Common myeloid progenitor, CD34-positive (primary cell): ENCODE measurements around the gene CCDC106.

Source experiments
- CTCF ChIA-PET: fragments of 350-600 bp; sonication (Branson Sonifier 250); formaldehyde crosslinking; loops from one replicate; lab custom pipeline; 2021; ENCODE audit warnings: antibody characterized with exemption; lab: Charles Lee
- POLR2A ChIA-PET: fragments of 350-600 bp; sonication (Branson Sonifier 250); formaldehyde crosslinking; loops from one replicate; lab custom pipeline; 2021; ENCODE audit warnings: antibody characterized with exemption; lab: Charles Lee
- DNase-seq, 3 donors: peaks; one replicate each; pipeline versions ENCODE4 v3.0.0 to v3.0.0-alpha.2; 2013
- H3K27ac ChIP-seq, 2 experiments: 1 replicate in 1 of 2; 2 replicates in 1 of 2; pipeline ENCODE4 v1.7.0; 2013; ENCODE audit warnings: inconsistent platforms in 2 of 2, low read length in 2 of 2, mild to moderate bottlenecking in 2 of 2, low read depth in 1 of 2, moderate library complexity in 1 of 2; ENCODE audit not compliant: severe bottlenecking in 2 of 2, insufficient read depth in 1 of 2, poor library complexity in 1 of 2
- H3K27me3 ChIP-seq, 5 experiments: replicated peaks in 2 of 5; 1 replicate in 3 of 5; 2 replicates in 2 of 5; pipeline versions ENCODE4 v1.6.1 to v1.7.0; 2013; ENCODE audit warnings: low read length in 4 of 5, mild to moderate bottlenecking in 2 of 5, moderate library complexity in 2 of 5, inconsistent platforms in 1 of 5; ENCODE audit not compliant: insufficient read depth in 5 of 5, control insufficient read depth in 4 of 5
- H3K36me3 ChIP-seq, 4 experiments: 1 replicate in 2 of 4; 2 replicates in 2 of 4; pipeline versions ENCODE4 v1.6.1 to v1.7.0; 2013; ENCODE audit warnings: low read length in 3 of 4, control low read depth in 1 of 4, mild to moderate bottlenecking in 1 of 4; ENCODE audit not compliant: control insufficient read depth in 4 of 4, insufficient read depth in 4 of 4
- H3K4me1 ChIP-seq, 4 experiments: 1 replicate in 3 of 4; 2 replicates in 1 of 4; pipeline versions ENCODE4 v1.6.1 to v1.7.1; 2013; ENCODE audit warnings: low read length in 3 of 4, mild to moderate bottlenecking in 3 of 4, control low read depth in 1 of 4, inconsistent platforms in 1 of 4, moderate library complexity in 1 of 4; ENCODE audit not compliant: control insufficient read depth in 4 of 4, insufficient read depth in 4 of 4; ENCODE audit errors: control extremely low read depth in 1 of 4
- H3K4me3 ChIP-seq, 7 experiments: 1 replicate in 4 of 7; 2 replicates in 3 of 7; pipeline versions ENCODE4 v1.5.1 to v1.7.0; 2013; ENCODE audit warnings: mild to moderate bottlenecking in 7 of 7, low read length in 6 of 7, moderate library complexity in 6 of 7, inconsistent platforms in 2 of 7, low read depth in 2 of 7, control low read depth in 1 of 7; ENCODE audit not compliant: insufficient read depth in 4 of 7, control insufficient read depth in 1 of 7; ENCODE audit errors: extremely low read depth in 1 of 7
- H3K9me3 ChIP-seq, 5 experiments: 1 replicate in 4 of 5; 2 replicates in 1 of 5; pipeline versions ENCODE4 v1.6.1 to v1.7.1; 2013; ENCODE audit warnings: low read length in 4 of 5, mild to moderate bottlenecking in 2 of 5, inconsistent platforms in 1 of 5, low read depth in 1 of 5, moderate library complexity in 1 of 5; ENCODE audit not compliant: control insufficient read depth in 4 of 5, insufficient read depth in 2 of 5; ENCODE audit errors: control extremely low read depth in 1 of 5
- WGBS: methylation state at CpG from one replicate; pipeline ENCODE4 v1.1.5; 2013; ENCODE audit not compliant: insufficient coverage; 5-methylcytosine and 5-hydroxymethylcytosine counted together

CCDC106 gene

GRCh38 chr19:55619286-55619685 lies 28.7 kb upstream of the CCDC106 start:
- no peak for DNase-seq

GRCh38 chr19:55620410-55621204 lies 27.4 kb upstream of the CCDC106 start:
- Histone ChIP-seq H3K27me3 (no peaks in the 10 kb centered on the region), H3K4me1 (peaks cover 4 to 29% (median 21%) of the 10 kb centered on the region in 4 experiments), H3K36me3 (peaks cover 2 to 31% (median 22%) of the 10 kb centered on the region in 4 experiments), H3K27ac (peak overlapping the region; percentile 15 to 67), H3K4me3 (peak overlapping the region in 1 of 7 experiments; percentile 6), H3K9me3 (no peaks in the 10 kb centered on the region)
- CTCF ChIA-PET: interaction anchor here (0.6 to 5.6 kb wide), 7 partner anchors 11 to 117 kb away, joined by 3 to 32 read pairs (median 3); partner anchors contain the start of gene ZNF865
- peak; percentile 75 to 91 (median 91) for DNase-seq
- POLR2A ChIA-PET: interaction anchor here (0.6 to 1.0 kb wide), 2 partner anchors 8 to 9 kb away, joined by 3 read pairs; no protein-coding TSS in a partner anchor
- WGBS: 79% methylated on average over 7 of the region's 12 CpGs

More at GRCh38 chr19:55619286-55619685, 28.7 kb upstream of the CCDC106 start:
- CTCF ChIA-PET: interaction anchor here (1.7 to 5.6 kb wide), 4 partner anchors 9 to 20 kb away, joined by 4 to 32 read pairs (median 11); partner anchors contain the start of genes FIZ1, ZNF524 and ZNF865
- H3K36me3 ChIP-seq: peaks cover 2 to 43% (median 27%) of the 10 kb centered on the region in 4 experiments
- no peaks in the 10 kb centered on the region for H3K27me3 ChIP-seq
- H3K4me3 ChIP-seq: no peak overlapping the region
- POLR2A ChIA-PET: no interaction called here
- 90% methylated on average over 3 of the region's 3 CpGs for WGBS
- no peak overlapping the region for H3K27ac ChIP-seq
- H3K4me1 ChIP-seq: peaks cover 4 to 23% (median 18%) of the 10 kb centered on the region in 4 experiments
- no peaks in the 10 kb centered on the region for H3K9me3 ChIP-seq

GRCh38 chr19:55621205-55621672 lies 26.8 kb upstream of the CCDC106 start:
- WGBS: 97% methylated on average over 9 of the region's 9 CpGs
- POLR2A ChIA-PET: no interaction called here
- peaks cover 2 to 25% (median 19%) of the 10 kb centered on the region in 4 experiments for H3K36me3 ChIP-seq
- no peaks in the 10 kb centered on the region for H3K27me3 ChIP-seq
- no peaks in the 10 kb centered on the region for H3K9me3 ChIP-seq
- no peak for DNase-seq
- CTCF ChIA-PET: interaction anchor here (1.1 to 5.6 kb wide), 6 partner anchors 11 to 118 kb away, joined by 3 to 32 read pairs (median 5); partner anchors contain the start of gene ZNF865
- no peak overlapping the region for H3K27ac ChIP-seq
- H3K4me3 ChIP-seq: no peak overlapping the region
- H3K4me1 ChIP-seq: peaks cover 4 to 29% (median 21%) of the 10 kb centered on the region in 4 experiments

- ChIA-PET POLR2A (no interaction called here), CTCF (interaction anchor here (1.1 to 5.6 kb wide), 3 partner anchors 12 to 118 kb away, joined by 3 to 32 read pairs (median 3); partner anchors contain the start of gene ZNF865)
- H3K9me3 ChIP-seq: no peaks in the 10 kb centered on the region
- H3K27me3 ChIP-seq: no peaks in the 10 kb centered on the region
- 96% methylated on average over 44 of the region's 55 CpGs for WGBS
- no peak overlapping the region for H3K27ac ChIP-seq
- no peak for DNase-seq
- peaks cover 0 to 20% (median 15%) of the 10 kb centered on the region in 4 experiments for H3K36me3 ChIP-seq
- no peak overlapping the region for H3K4me3 ChIP-seq
- H3K4me1 ChIP-seq: peaks cover 4 to 29% (median 21%) of the 10 kb centered on the region in 4 experiments
Measured at GRCh38 chr19:55621673-55622231, 26.3 kb upstream of the CCDC106 start.

- ChIA-PET CTCF (interaction anchor here (7.5 kb wide), 1 partner anchor 13 kb away, joined by 53 read pairs; no protein-coding TSS in a partner anchor), POLR2A (no interaction called here)
- 98% methylated on average over 35 of the region's 40 CpGs for WGBS
Measured at GRCh38 chr19:55622242-55622969, 25.6 kb upstream of the CCDC106 start.

GRCh38 chr19:55623130-55623529 lies 24.9 kb upstream of the CCDC106 start:
- ChIA-PET CTCF (interaction anchor here (2.2 to 7.5 kb wide), 2 partner anchors 13 to 17 kb away, joined by 13 to 53 read pairs; partner anchors contain the start of gene ZNF865), POLR2A (no interaction called here)
- H3K36me3 ChIP-seq: peaks cover 0 to 11% (median 5%) of the 10 kb centered on the region in 4 experiments
- H3K4me1 ChIP-seq: peaks cover 4 to 29% (median 21%) of the 10 kb centered on the region in 4 experiments
- H3K4me3 ChIP-seq: no peak overlapping the region
- WGBS: 97% methylated on average over 6 of the region's 7 CpGs
- DNase-seq: no peak
- no peaks in the 10 kb centered on the region for H3K27me3 ChIP-seq
- no peaks in the 10 kb centered on the region for H3K9me3 ChIP-seq
- H3K27ac ChIP-seq: no peak overlapping the region

More at GRCh38 chr19:55622242-55622969, 25.6 kb upstream of the CCDC106 start:
- no peak overlapping the region for H3K4me3 ChIP-seq
- H3K27me3 ChIP-seq: no peaks in the 10 kb centered on the region
- no peak overlapping the region for H3K27ac ChIP-seq
- DNase-seq: no peak
- peaks cover 0 to 15% (median 10%) of the 10 kb centered on the region in 4 experiments for H3K36me3 ChIP-seq
- peaks cover 4 to 29% (median 21%) of the 10 kb centered on the region in 4 experiments for H3K4me1 ChIP-seq
- no peaks in the 10 kb centered on the region for H3K9me3 ChIP-seq
